H1 (cell line): ENCODE data around the gene HMCN1. TPM values are rescaled to one million over a fixed set of nuclear protein-coding genes. Genes with fewer than 3 reads are reported as not detected.

ENCODE experiments used
- CTBP2 ChIP-seq: IDR thresholded peaks from 2 replicates; pipeline ENCODE4 v1.7.0; 2011; ENCODE audit warnings: borderline replicate concordance, mild to moderate bottlenecking, moderate library complexity, mixed read lengths, low read length; ENCODE audit not compliant: insufficient read depth, insufficient read length
- HDAC6 ChIP-seq: IDR thresholded peaks from one replicate; pipeline ENCODE4 v1.7.1; 2012; ENCODE audit warnings: low read depth, mild to moderate bottlenecking, inconsistent platforms, low read length, moderate library complexity
- SIX5 ChIP-seq: IDR thresholded peaks from 2 replicates; pipeline ENCODE4 v1.6.1; 2011; ENCODE audit warnings: mild to moderate bottlenecking, low read depth, low read length
- SUZ12 ChIP-seq: fragments of 200-600 bp; sonication (generic); IDR thresholded peaks from 2 replicates; pipeline ENCODE4 v1.6.1; 2012; ENCODE audit warnings: mild to moderate bottlenecking, inconsistent platforms, low read length, moderate library complexity, mixed read lengths
- ZNF274 ChIP-seq: IDR thresholded peaks from 2 replicates; pipeline ENCODE4 v1.7.0; 2012; ENCODE audit warnings: low read length, borderline replicate concordance; ENCODE audit errors: extremely low read depth
- polyA plus RNA-seq, 7 experiments: library from polyadenylated mRNA; depleted of rRNA in 3 of 7; stranded (reverse) in 5 of 7; unstranded in 2 of 7; fragments of >200 nt in 5 of 7; fragments of 200-250 nt in 2 of 7; gene quantifications; 1 replicate in 5 of 7; 2 replicates in 1 of 7; 4 replicates in 1 of 7; pipeline versions ENCODE4 v1.2.1 to v1.2.3, GENCODE V29; 2011 to 2013; ENCODE audit warnings: missing spikeins in 2 of 7, mixed read lengths in 2 of 7
- total RNA-seq: library from RNA; stranded (reverse); fragmentation: NEBNext Ultra II Directional; extraction: Animal tissue kit (Norgen Biotek cat#: 25700); gene quantifications from 2 replicates; pipeline ENCODE4 v1.2.1, GENCODE V29; 2021

HMCN1 gene
- total and polyA plus RNA-seq, 2 of the 8 experiments (the other 6 are each of a cell fraction or from before 2014, with no cell fraction given): 13.8 to 14.6 TPM

GRCh38 chr1:185803241-185803640 lies 69.0 kb downstream of the HMCN1 start (continued):
- TF ChIP-seq ZNF274: no peak
- no peak for TF ChIP-seq HDAC6
- TF ChIP-seq CTBP2: no peak
- no peak for TF ChIP-seq SIX5
- no peak for TF ChIP-seq SUZ12
